Measurements from ENCODE around the gene CPM.
"Not testable (repeated sequence)": the region's sequence is repeated elsewhere in the genome, so short reads cannot be mapped to it uniquely, and the experiment has no call there.

The CPM gene

GRCh38 chr12:68827895-68828671 is 104.9 kb downstream of the CPM start:
- DNase-seq (ENCODE audit: low read depth), result no peak

DNA sequence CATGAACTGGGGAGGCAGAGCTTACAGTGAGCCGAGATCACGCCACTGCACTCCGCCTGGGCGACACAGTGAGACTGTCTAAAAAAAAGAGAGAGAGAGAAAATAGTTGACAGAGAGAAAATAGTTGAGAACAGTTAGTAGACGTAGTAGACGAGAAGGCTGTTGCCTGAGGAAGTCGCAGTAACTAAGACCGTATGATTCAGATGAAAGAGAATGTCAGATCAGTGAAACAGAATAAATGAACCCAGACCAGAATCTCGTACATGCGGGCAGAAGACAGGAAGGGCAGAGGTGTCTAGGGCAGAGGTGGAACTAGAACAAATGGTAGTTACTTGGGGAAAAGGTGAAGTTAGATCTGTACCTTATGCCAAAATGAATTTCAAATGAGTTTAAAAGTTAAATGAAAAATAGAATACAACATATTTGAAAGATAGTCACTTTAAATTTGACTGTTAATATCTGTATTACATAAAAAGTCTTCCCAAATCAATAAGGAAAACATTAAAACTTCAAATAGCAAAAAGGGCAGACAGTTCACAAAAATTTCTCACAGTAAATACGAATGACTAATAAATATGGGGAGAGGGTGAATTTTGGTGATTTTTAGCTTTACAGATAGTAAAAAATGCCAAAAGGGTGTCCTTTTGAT is 107.3 kb downstream of the CPM start:
- no peak for DNase-seq (ENCODE audit: low read depth)

- no peak for DNase-seq (ENCODE audit: low read depth)
These were observed 108.2 kb downstream of the CPM start for GRCh38 chr12:68824597-68825250.

- no peak for DNase-seq (ENCODE audit: low read depth)
These were observed 108.8 kb downstream of the CPM start for GRCh38 chr12:68824131-68824530.

GRCh38 chr12:68823696-68824095 is 109.3 kb downstream of the CPM start:
- no peak for DNase-seq (ENCODE audit: low read depth)

- no peak for DNase-seq (ENCODE audit: low read depth)
These were observed 111.4 kb downstream of the CPM start for GRCh38 chr12:68821357-68822188.

GRCh38 chr12:68819481-68819880 is 113.5 kb downstream of the CPM start:
- DNase-seq (ENCODE audit: low read depth), result not testable (repeated sequence)

DNA sequence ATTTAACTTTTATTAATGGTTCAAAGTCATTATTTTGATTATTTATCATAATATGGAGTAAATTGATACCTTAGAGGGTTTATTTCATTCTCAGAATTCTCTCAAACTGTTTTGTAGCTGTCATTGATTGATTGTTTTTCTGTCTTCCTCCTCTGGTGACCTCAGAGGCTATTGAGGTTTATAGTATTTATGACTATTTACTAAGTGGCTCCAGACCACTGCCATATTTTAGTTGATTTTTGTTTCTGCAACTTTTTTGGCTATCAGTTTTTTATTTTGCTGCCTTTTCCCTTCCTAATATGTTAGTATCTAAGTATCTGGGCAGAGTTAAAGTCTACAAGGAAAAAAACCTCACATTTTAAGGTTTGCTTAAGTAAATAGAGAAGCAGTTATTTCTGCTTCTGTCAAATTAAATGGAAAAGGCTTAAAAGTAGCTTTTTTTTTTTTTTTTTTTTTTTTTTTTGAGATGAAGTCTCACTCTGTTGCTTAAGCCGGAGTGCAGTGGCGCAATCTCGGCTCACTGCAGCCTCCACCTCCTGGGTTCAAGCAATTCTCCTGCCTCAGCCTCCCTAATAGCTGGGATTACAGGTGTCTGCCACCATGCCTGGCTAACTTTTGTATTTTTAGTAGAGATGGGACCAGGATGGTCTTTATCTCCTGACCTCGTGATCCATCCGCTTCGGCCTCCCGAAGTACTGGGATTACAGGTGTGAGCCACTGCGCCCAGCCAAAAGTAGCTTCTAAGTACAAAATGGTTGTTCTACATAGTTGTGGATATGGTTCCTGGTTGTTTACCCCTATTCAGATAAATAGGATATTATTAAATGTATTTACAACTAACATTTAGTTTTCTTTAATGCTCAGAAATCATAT is 116.8 kb downstream of the CPM start:
- DNase-seq (ENCODE audit: low read depth), result no peak

GRCh38 chr12:68815232-68815927 is 117.6 kb downstream of the CPM start:
- no peak for DNase-seq (ENCODE audit: low read depth)

DNA sequence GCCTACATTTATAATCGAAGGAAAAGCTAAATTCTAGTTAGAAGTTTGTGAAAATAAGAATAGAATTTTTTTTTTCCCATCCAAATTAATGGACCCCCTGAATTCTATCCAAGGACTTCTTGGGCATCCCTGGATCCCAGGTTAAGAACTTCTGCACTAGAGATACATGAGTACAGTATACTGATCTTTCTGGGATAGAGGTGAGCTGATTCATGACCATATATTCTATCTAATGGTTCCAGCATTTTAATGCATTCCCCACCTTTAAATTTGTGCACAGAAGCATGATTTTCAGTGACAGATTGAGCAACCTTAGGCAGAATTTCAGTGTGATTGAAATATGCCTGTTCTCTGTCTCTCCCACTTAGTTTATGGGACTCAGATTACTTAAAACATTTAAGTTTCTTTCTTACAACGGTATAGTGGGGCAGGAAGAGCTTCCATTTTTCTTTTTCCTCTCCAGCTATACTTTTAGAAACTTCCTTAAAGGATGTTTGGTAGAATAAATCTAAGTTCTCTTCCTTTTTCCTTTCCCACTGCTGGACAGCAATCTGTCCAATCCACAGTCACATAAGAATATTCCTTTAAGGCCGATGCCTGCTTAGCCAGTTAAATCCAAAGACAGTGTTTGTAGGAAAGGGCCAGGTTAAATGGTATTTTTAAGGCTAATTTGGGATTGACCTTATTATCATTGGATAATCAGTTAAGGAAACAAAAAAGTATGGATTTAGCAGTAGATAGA is 118.3 kb downstream of the CPM start:
- no peak for DNase-seq (ENCODE audit: low read depth)

- DNase-seq (ENCODE audit: low read depth), result no peak
These were observed 119.8 kb downstream of the CPM start for GRCh38 chr12:68813242-68813593.

- no peak for DNase-seq (ENCODE audit: low read depth)
These were observed 120.3 kb downstream of the CPM start for GRCh38 chr12:68812553-68813241.

DNA sequence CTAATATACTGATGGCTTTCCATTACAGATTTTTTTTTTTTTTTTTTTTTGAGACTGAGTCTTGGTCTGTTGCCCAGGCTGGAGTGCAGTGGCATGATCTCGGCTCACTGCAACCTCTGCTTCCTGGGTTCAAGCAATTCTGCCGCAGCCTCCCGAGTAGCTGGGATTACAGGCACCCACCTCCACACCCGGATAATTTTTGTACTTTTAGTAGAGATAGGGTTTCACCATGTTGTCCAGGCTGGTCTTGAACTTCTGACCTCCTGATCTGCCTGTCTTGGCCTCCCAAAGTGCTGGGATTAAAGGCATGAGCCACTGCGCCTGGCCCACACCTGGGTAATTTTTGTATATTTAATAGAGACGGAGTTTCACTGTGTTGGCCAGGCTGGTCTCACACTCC is 121.4 kb downstream of the CPM start:
- DNase-seq (ENCODE audit: low read depth), result not testable (repeated sequence)

DNA sequence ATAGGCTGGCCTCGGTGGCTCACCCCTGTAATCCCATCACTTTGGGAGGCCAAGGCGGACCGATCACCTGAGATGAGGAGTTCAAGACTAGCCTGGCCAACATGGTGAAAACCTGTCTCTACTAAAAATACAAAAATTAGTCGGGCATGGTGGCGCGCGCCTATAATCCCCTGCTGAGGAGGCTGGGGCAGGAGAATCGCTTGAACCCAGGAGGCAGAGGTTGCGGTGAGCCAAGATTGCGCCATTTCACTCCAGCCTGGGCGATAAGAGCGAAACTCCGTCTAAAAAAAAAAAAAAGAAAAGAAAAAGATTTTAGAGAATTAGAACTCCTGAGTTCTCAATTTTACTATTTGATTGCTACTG is 123.0 kb downstream of the CPM start:
- DNase-seq (ENCODE audit: low read depth), result not testable (repeated sequence)

DNA sequence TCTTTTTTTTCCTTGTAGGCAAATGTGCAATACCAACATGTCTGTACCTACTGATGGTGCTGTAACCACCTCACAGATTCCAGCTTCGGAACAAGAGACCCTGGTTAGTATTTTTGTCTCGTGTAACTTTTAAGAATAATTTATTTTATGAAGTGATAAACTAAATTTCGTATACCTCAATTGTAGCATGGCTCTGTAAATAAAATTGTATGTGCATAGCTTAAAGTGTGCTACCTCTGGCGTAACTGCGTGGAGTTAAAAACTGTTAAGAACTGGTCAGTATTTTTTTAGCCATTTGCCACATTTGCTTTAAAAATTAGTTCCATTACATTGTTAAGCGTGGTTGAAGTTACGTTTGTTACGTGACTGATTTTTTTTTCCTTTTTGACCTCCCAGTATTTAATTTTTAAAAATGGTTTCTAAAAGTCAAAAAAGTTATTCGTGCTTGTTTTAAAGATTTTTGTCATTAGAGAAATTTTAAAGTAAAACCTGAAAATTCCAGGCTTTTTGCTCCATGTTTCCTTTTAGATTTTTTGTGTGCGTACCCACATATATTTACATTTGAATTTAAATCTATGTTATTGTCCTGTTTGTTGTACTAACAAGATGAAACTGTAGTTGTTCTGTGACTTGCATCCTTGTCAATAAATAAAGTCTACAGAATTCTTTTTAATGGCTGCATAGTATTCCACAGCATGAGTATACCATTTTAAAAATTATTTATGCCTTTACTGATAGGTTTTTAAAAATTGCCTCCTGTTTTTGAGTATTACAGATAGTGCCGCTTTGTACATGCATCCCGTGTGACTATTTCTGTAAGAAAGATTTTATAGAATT is 123.6 kb downstream of the CPM start:
- no peak for DNase-seq (ENCODE audit: low read depth)

- DNase-seq (ENCODE audit: low read depth), result peak; percentile 26
These were observed 124.4 kb downstream of the CPM start for GRCh38 chr12:68808388-68809189.

DNA sequence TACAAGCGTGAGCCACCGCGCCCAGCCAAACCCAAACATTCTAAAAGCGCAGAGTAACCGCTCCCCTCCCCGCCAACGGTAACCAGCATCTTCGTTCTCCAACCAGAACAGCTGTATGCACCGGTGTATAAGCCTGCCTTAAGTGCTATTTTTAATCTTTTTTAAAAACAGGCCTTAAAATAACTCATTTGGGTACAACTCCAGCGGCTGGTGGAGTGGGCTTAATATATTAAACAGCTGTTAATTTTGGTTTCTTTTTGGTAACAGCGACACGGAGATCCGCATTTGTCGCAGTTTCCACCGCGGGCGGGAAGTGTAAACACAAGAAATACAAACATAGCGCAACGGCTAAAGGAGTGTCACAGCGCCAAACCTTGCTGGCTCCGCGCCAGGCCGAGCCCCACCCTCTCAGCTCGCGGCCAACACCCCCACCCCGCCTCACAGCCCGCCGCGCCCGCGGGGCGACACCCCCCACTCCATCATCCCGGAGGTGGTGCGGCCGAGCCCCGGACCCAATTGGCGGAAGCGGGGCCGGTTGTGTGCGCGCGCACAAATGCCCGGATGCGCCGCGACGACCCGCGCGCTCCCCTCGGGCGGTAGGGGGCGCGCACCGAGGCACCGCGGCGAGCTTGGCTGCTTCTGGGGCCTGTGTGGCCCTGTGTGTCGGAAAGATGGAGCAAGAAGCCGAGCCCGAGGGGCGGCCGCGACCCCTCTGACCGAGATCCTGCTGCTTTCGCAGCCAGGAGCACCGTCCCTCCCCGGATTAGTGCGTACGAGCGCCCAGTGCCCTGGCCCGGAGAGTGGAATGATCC is 125.2 kb downstream of the CPM start, which contains the start of gene MDM2:
MDM2 (plus strand) TSS at position 602 of the 812 bp plus-strand sequence. CDS start 301 bp downstream, outside the sequence.
- peak; percentile 94 for DNase-seq (ENCODE audit: low read depth)

Data from stimulated activated CD8-positive, alpha-beta memory T cell treated with anti-CD3 and anti-CD28 coated beads, Interleukin-15, amount 100 ng/mL, for 24 hours (primary cell).